Effector memory CD8-positive, alpha-beta T cell (primary cell): ENCODE measurements around the gene KRT14.

Experiments used
- ATAC-seq: fragments of 150-1000 bp; cut with Tn5 transposase; replicated peaks from 2 replicates; pipeline ENCODE4 v1.10.0; 2021; ENCODE audit warnings: mild to moderate bottlenecking, moderate library complexity
- DNase-seq, 3 experiments: peaks; one replicate each; pipeline ENCODE4 v3.0.0; 2021
- H3K27ac Mint-ChIP-seq, 2 donors: one replicate each; pipeline ENCODE4 v1.8.0; 2022; ENCODE audit warnings: mild to moderate bottlenecking in 2 of 2, mixed read lengths in 2 of 2, moderate library complexity in 2 of 2
- H3K27me3 Mint-ChIP-seq, 2 donors: one replicate each; pipeline ENCODE4 v1.8.0; 2022; ENCODE audit warnings: mixed read lengths in 2 of 2
- H3K36me3 Mint-ChIP-seq: one replicate; pipeline ENCODE4 v1.8.0; 2022; ENCODE audit warnings: mild to moderate bottlenecking, moderate library complexity, mixed read lengths; ENCODE audit not compliant: insufficient read depth
- H3K4me1 Mint-ChIP-seq, 2 donors: one replicate each; pipeline ENCODE4 v1.8.0; 2022; ENCODE audit warnings: low read depth in 2 of 2, mixed read lengths in 2 of 2
- H3K4me3 Mint-ChIP-seq, 2 donors: one replicate each; pipeline ENCODE4 v1.8.0; 2022; ENCODE audit warnings: mild to moderate bottlenecking in 2 of 2, mixed read lengths in 2 of 2, moderate library complexity in 2 of 2
- H3K9me3 Mint-ChIP-seq, 2 donors: one replicate each; pipeline ENCODE4 v1.8.0; 2022; ENCODE audit warnings: mixed read lengths in 2 of 2

Gene KRT14

DNA sequence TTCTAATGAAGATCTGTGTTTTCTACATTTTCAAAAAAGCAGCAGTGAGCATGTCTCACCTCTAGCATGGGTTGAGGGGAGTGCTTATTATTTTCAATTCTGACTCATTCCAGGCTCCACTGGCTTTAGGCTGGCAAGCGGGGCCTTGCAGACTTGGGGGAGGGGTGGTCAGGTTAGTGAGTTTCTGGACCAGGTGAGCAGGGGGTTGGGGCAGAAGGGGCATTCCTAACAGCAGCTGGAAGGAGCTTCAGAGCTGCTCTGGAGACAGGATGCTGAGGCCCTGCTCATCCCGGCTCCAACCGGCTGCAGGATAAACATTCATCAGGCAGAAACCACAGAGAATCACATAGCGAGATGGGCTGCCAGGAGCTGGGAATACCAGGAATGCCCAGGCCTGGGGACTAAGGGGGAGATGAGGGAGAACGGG is 48.1 kb downstream of the KRT14 start:
- no peak for ATAC-seq
- DNase-seq: no peak
- H3K4me3 Mint-ChIP-seq: no peak overlapping the region
- H3K27ac Mint-ChIP-seq: no peak overlapping the region
- H3K27me3 Mint-ChIP-seq: peaks cover 28 to 52% of the 10 kb centered on the region in 2 donors
- no peaks in the 10 kb centered on the region for H3K9me3 Mint-ChIP-seq
- H3K4me1 Mint-ChIP-seq: no peaks in the 10 kb centered on the region
- no peaks in the 10 kb centered on the region for H3K36me3 Mint-ChIP-seq

- ATAC-seq: no peak
- Mint-ChIP-seq H3K4me3 (no peak overlapping the region), H3K9me3 (no peaks in the 10 kb centered on the region), H3K4me1 (no peaks in the 10 kb centered on the region), H3K27ac (peak overlapping the region in 1 of 2 donors; percentile 6), H3K36me3 (no peaks in the 10 kb centered on the region), H3K27me3 (peaks cover 33 to 58% of the 10 kb centered on the region in 2 donors)
- DNase-seq: no peak
Observed at GRCh38 chr17:41537990-41538389, 48.7 kb downstream of the KRT14 start.

DNA sequence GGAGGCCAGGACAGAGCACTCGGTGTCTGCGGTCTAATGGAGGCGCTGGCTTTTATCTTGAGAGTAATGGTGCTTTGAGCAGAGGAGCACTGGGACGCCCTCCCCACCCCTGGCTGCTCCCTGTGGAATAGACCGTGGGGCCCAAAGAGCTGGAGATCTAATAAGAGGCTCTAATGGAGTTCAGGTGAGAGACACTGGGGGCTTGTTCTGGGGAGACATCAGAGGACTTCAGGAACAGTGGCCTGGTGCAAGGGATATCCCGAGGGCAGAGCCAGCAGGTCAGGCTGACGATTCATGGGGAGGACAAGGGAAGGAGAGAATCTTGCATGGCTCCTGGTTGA is 49.1 kb downstream of the KRT14 start:
- H3K27ac Mint-ChIP-seq: peak overlapping the region in 1 of 2 donors; percentile 6
- H3K27me3 Mint-ChIP-seq: peaks cover 37 to 62% of the 10 kb centered on the region in 2 donors
- H3K4me3 Mint-ChIP-seq: no peak overlapping the region
- no peak for DNase-seq
- ATAC-seq: no peak
- no peaks in the 10 kb centered on the region for H3K4me1 Mint-ChIP-seq
- no peaks in the 10 kb centered on the region for H3K36me3 Mint-ChIP-seq
- no peaks in the 10 kb centered on the region for H3K9me3 Mint-ChIP-seq

DNA sequence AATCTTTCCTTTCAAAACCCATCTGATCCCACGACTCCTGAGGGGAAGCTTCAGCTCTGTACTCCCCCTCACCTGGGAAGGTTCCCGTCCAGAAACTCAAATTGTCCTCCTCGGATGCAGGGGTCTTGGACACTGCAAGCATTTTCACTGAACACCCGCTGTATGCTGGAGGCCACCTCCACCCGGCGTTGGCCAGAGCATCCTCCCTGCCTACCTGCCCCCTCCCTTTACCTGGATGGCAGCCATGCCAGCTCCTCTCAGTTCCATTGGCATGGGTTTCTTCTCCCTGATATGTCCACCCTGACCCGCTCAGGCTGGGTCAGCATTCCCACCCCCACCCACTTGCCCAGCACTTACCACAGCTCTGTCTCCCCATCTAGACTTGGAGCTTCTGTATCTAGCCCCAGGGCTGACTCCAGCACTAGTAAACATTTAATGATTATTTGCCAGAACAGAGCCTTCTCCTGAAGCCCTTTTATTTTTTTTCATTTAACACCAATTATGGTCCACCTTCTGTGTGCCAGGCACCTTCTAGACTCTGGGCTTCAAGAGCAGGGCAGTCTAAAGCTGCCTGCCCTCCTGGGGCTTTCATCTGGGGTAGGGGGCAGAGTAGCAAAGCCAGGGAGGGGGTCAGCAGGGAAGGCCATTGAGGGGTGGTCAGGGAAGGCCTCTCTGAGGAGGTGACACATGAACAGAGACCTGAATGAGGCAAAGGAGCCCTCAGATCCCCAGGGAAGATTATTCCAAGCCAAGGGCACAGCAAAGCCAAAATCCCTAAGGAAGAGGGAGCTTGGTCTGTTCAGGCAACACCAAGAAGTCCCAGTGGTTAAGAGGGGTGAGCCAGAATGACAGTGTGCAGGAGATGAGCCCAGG is 49.7 kb downstream of the KRT14 start:
- ATAC-seq: no peak
- Mint-ChIP-seq H3K27ac (peak overlapping the region in 1 of 2 donors; percentile 6), H3K9me3 (no peaks in the 10 kb centered on the region), H3K4me1 (no peaks in the 10 kb centered on the region), H3K36me3 (no peaks in the 10 kb centered on the region), H3K4me3 (no peak overlapping the region), H3K27me3 (peaks cover 43 to 68% of the 10 kb centered on the region in 2 donors)
- no peak for DNase-seq

- ATAC-seq (no peak), DNase-seq (no peak)
- Mint-ChIP-seq H3K27ac (no peak overlapping the region), H3K36me3 (no peaks in the 10 kb centered on the region), H3K9me3 (no peaks in the 10 kb centered on the region), H3K27me3 (peaks cover 52 to 78% of the 10 kb centered on the region in 2 donors), H3K4me1 (no peaks in the 10 kb centered on the region), H3K4me3 (no peak overlapping the region)
Observed at GRCh38 chr17:41535764-41536481, 50.8 kb downstream of the KRT14 start.

DNA sequence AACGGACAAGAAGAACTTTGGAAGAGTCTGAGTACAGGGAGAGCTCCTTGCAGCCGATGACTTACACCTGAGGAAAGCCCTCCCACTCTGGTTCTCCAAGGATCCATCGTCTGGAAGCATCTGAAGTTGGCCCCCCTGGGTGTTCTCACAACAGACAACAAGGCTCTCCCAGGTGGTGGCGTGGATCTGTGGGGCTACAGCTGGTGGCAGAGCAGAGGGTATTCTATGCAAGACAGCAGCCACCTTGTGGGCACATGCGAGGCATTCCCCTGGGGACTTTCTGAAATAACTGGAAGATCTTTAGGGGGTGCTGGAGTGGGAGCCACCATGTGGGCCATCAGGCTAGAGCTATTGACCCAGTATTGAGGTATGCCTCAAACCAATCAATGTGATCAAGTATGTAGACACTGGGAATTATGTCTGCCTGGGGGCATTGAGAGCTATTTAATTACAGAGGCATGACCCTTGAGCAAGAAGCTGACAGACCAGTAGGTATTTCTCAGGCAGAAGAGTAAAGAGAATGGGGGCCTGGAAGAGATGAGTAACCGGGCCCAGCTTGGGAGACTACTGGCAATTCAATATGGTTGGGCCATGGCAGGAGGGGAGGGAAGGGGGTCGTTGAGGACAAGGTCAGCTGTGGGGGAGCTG is 51.7 kb downstream of the KRT14 start:
- Mint-ChIP-seq H3K4me1 (no peaks in the 10 kb centered on the region), H3K27me3 (peaks cover 55 to 87% of the 10 kb centered on the region in 2 donors), H3K4me3 (no peak overlapping the region), H3K27ac (no peak overlapping the region), H3K9me3 (no peaks in the 10 kb centered on the region), H3K36me3 (no peaks in the 10 kb centered on the region)
- ATAC-seq (no peak), DNase-seq (no peak)

DNA sequence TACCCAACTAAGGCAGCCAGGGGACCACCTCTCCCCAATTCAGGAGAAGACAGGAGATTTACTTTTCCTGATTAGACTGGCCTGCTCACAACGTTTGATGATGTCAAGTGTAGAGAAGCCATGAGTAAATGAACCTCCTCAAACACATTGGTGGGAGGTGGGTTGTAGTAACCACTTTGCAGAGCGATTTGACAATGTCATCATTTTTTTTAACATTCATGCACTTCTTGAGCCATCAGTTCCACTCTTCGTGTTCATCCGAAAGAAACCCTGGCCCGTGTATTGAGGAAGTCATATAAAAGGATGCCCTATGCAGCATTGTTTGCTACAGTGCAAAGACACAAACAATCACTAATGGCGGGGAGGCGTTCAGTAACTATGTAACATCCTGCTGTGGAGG is 53.1 kb downstream of the KRT14 start:
- Mint-ChIP-seq H3K9me3 (no peaks in the 10 kb centered on the region), H3K27ac (no peak overlapping the region), H3K36me3 (no peaks in the 10 kb centered on the region), H3K27me3 (peaks cover 69 to 96% of the 10 kb centered on the region in 2 donors), H3K4me1 (peaks cover 0 to 4% of the 10 kb centered on the region in 2 donors), H3K4me3 (no peak overlapping the region)
- DNase-seq: no peak
- no peak for ATAC-seq

GRCh38 chr17:41532947-41533570 is 53.6 kb downstream of the KRT14 start:
- DNase-seq (no peak), ATAC-seq (no peak)
- H3K4me1 Mint-ChIP-seq: peaks cover 3 to 4% of the 10 kb centered on the region in 2 donors
- no peak overlapping the region for H3K27ac Mint-ChIP-seq
- no peak overlapping the region for H3K4me3 Mint-ChIP-seq
- H3K27me3 Mint-ChIP-seq: peaks cover 74 to 98% of the 10 kb centered on the region in 2 donors
- H3K9me3 Mint-ChIP-seq: no peaks in the 10 kb centered on the region
- no peaks in the 10 kb centered on the region for H3K36me3 Mint-ChIP-seq
